B cell (primary cell): ENCODE results near the gene MPZL2.

Experiments
- CTCF ChIP-seq: fragments of 200-600 bp; IDR thresholded peaks from one replicate; pipeline ENCODE4 v1.8.0; 2022; ENCODE audit warnings: antibody characterized with exemption, mild to moderate bottlenecking
- EZH2 ChIP-seq: IDR thresholded peaks from 2 replicates; pipeline ENCODE4 v1.6.1; 2012; ENCODE audit warnings: borderline replicate concordance, low read depth, mild to moderate bottlenecking, moderate library complexity, low read length; ENCODE audit not compliant: insufficient read depth, poor library complexity, severe bottlenecking

GRCh38 chr11:118264569-118265465 lies 720 bp upstream of the MPZL2 start:
- TF ChIP-seq CTCF = no peak
- TF ChIP-seq EZH2 = no peak
